Measurements from ENCODE around the gene GP1BB. TPM values are rescaled to one million over a fixed set of nuclear protein-coding genes. Genes with fewer than 3 reads are reported as not detected.

The GP1BB gene
- total RNA-seq, 1 donor from 2014 or later, result not detected

DNA sequence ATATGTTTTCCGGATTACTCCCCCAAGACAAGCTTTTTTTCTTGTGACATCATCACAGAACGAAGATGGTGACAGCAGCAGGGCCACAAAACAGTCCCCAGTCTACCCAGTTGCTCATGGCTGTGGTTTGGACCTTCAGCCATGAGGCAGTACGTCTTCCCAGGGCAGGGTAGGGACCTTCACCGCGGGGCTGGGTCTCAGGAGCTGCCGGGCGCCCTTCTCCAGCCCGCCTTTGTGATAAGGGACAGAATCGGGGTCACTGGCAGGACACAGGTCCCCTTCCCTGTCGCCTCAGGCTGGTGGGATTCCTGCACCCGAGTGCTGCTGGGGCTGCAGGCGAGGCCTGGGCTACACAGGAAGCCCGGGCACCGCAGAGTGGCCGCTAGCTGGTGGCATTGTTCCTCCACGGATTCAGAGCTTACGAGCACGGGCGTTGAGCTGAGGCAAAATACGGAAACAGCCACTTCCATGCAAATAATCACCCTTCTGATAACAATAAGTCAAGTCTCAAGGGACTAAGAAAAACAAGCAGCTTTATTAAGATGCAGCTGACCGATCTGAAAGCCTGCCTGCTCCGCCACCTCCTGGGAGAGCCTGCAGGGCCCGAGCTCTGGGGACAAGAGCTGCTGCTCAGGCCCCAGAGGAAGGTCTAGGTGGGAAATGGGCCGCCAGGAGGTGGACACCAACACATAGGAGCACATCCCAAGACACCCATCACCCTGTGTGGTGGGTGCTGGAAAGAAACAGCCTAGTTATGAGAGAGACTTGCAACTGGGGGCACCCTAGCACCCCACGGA, 49.5 kb downstream of the GP1BB start:
- FAIRE-seq, result peak; percentile 23
- TF ChIP-seq, protein P1, sequence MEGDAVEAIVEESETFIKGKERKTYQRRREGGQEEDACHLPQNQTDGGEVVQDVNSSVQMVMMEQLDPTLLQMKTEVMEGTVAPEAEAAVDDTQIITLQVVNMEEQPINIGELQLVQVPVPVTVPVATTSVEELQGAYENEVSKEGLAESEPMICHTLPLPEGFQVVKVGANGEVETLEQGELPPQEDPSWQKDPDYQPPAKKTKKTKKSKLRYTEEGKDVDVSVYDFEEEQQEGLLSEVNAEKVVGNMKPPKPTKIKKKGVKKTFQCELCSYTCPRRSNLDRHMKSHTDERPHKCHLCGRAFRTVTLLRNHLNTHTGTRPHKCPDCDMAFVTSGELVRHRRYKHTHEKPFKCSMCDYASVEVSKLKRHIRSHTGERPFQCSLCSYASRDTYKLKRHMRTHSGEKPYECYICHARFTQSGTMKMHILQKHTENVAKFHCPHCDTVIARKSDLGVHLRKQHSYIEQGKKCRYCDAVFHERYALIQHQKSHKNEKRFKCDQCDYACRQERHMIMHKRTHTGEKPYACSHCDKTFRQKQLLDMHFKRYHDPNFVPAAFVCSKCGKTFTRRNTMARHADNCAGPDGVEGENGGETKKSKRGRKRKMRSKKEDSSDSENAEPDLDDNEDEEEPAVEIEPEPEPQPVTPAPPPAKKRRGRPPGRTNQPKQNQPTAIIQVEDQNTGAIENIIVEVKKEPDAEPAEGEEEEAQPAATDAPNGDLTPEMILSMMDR (IDR thresholded peaks at IDR 0.05; ENCODE audit: insufficient read depth, low read length, severe bottlenecking), result no peak
- H3K36me3 ChIP-seq (ENCODE audit: control insufficient read depth, insufficient read depth, low read length), result peaks cover 6% of the 10 kb centered on the region
- DNase-seq (ENCODE audit: low read depth), result no peak
- H3K27me3 ChIP-seq (ENCODE audit: control insufficient read depth, insufficient read depth, low read length), result no peaks in the 10 kb centered on the region
- H3K4me3 ChIP-seq (ENCODE audit: low read depth, low read length), result no peak overlapping the region

DNA sequence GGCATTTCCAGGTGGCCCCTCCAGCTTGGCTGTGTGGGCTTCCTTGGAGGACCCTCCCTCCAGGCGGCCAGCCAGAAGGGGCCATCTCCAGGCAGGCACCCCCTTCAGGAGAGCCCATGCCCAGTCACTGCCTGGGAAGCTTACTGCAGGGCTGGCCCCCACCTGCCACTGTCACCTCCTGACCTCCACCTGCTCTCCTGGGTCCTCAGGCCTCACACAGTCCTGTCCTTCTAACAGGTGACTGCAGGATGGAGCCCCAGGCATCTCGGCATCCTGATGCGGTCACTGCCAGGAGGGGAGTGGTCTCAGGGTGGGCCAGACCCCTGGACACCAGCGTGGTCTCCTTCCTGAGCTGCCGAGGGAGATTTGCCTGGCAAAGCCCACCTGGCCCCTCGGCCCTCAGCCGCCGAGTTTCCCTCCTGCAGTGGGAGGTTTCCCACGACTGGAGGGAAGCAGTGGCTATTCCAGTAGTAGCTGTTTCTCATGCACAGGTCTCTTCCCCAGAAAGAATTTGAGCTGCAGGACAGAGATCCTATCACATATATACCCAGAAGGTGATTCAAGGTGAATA, 50.2 kb downstream of the GP1BB start:
- no peaks in the 10 kb centered on the region for H3K27me3 ChIP-seq (ENCODE audit: control insufficient read depth, insufficient read depth, low read length)
- TF ChIP-seq, protein P1 (IDR thresholded peaks at IDR 0.05; ENCODE audit: insufficient read depth, low read length, severe bottlenecking), result no peak
- no peak for FAIRE-seq
- DNase-seq (ENCODE audit: low read depth), result no peak
- H3K36me3 ChIP-seq (ENCODE audit: control insufficient read depth, insufficient read depth, low read length), result peaks cover 4% of the 10 kb centered on the region
- no peak overlapping the region for H3K4me3 ChIP-seq (ENCODE audit: low read depth, low read length)

Other genes starting within 250 kb of the GP1BB start
- 66.9 and 77.8 TPM in 2 replicates for gene UFD1, start 244.3 kb upstream of the GP1BB start, total RNA-seq
- gene CDC45, start 243.6 kb upstream of the GP1BB start, total RNA-seq, result 0.26 and 1.2 TPM in 2 replicates
- gene CLDN5, start 199.1 kb upstream of the GP1BB start, total RNA-seq, result 0.38 and 2.4 TPM in 2 replicates
- gene SEPTIN5, start 9.0 kb upstream of the GP1BB start, total RNA-seq, result 5.8 and 18.3 TPM in 2 replicates
- 5.4 and 12.9 TPM in 2 replicates for gene TBX1, start 37.2 kb downstream of the GP1BB start, total RNA-seq
- 2.8 and 7.6 TPM in 2 replicates for gene GNB1L, start 131.3 kb downstream of the GP1BB start, total RNA-seq
- 9.5 and 11.0 TPM in 2 replicates for gene RTL10, start 131.3 kb downstream of the GP1BB start, total RNA-seq
- gene COMT, start 218.2 kb downstream of the GP1BB start, total RNA-seq, result 221 and 272 TPM in 2 replicates
- gene TXNRD2, start 218.3 kb downstream of the GP1BB start, total RNA-seq, result 12.9 and 19.1 TPM in 2 replicates

Data from bronchial epithelial cell (primary cell).